Measurements from ENCODE around the gene DNA2. TPM values are rescaled to one million over a fixed set of nuclear protein-coding genes. Genes with fewer than 3 reads are reported as not detected.

The DNA2 gene
- total and polyA plus RNA-seq, 2 donors from 2014 or later = 2.2 to 3.6 TPM

DNA sequence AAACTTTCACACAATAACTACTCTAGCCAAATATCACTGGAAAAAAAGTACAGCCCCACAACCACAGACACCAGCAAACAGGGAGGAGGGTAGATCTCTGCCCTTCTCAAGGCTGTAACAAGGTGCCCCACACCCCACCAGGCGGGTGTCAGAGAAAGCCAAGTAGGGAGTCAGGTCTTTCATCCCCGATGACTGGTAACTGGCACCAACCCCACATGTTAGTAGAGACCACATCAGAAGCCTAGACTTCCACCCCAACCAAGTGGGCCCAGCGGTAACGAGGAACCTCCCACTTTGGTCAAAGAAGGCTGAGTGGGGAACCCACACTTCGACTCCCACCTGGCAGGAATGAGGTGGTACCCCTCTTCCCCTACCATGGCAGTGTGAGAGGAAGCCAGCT lies 48.3 kb downstream of the DNA2 start:
- H3K4me1 ChIP-seq (ENCODE audit: control insufficient read depth in 2 of 3, insufficient read depth in 2 of 3, low read depth in 1 of 3, low read length in 3 of 3) = no peaks in the 10 kb centered on the region
- DNase-seq = no peak
- FAIRE-seq = no peak
- H3K9ac ChIP-seq (ENCODE audit: low read length in 3 of 3) = no peak overlapping the region
- H3K27ac ChIP-seq (ENCODE audit: low read depth in 2 of 2, low read length in 2 of 2) = no peak overlapping the region
- no peak overlapping the region for H3K4me3 ChIP-seq (ENCODE audit: low read length in 3 of 3)
- intact Hi-C loops (cut with DNase I) = no loop called here
- no peaks in the 10 kb centered on the region for H3K9me3 ChIP-seq (ENCODE audit: control insufficient read depth in 2 of 3, insufficient read depth in 1 of 3, low read length in 3 of 3)
- H3K27me3 ChIP-seq (ENCODE audit: control insufficient read depth, insufficient read depth, low read length) = no peaks in the 10 kb centered on the region
- TF ChIP-seq, protein P1, sequence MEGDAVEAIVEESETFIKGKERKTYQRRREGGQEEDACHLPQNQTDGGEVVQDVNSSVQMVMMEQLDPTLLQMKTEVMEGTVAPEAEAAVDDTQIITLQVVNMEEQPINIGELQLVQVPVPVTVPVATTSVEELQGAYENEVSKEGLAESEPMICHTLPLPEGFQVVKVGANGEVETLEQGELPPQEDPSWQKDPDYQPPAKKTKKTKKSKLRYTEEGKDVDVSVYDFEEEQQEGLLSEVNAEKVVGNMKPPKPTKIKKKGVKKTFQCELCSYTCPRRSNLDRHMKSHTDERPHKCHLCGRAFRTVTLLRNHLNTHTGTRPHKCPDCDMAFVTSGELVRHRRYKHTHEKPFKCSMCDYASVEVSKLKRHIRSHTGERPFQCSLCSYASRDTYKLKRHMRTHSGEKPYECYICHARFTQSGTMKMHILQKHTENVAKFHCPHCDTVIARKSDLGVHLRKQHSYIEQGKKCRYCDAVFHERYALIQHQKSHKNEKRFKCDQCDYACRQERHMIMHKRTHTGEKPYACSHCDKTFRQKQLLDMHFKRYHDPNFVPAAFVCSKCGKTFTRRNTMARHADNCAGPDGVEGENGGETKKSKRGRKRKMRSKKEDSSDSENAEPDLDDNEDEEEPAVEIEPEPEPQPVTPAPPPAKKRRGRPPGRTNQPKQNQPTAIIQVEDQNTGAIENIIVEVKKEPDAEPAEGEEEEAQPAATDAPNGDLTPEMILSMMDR (IDR thresholded peaks at IDR 0.05; ENCODE audit: borderline replicate concordance, extremely low read depth, insufficient read depth) = no peak
- H3K36me3 ChIP-seq (ENCODE audit: control insufficient read depth in 2 of 3, insufficient read depth in 3 of 3, low read length in 3 of 3) = no peaks in the 10 kb centered on the region

DNA sequence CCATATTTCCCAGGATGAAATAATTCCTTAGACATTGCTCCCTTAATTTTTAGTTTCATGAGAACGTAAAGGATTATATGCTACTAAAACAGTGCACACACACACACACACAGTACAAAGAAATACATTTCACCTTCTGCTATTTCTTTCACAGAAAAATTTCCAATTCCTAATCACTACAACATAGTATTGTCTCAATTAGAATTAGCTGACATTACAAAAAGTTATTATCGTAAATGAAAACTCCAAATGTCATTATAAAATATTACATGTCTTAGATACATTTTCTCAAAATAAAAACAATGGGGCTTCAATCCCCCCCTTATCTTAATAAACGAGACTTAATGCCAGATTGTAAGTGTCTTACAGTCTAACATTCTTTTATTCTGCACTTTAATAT lies 52.4 kb downstream of the DNA2 start:
- FAIRE-seq = no peak
- H3K27me3 ChIP-seq (ENCODE audit: control insufficient read depth, insufficient read depth, low read length) = no peaks in the 10 kb centered on the region
- intact Hi-C loops (cut with DNase I) = no loop called here
- H3K9me3 ChIP-seq (ENCODE audit: control insufficient read depth in 2 of 3, insufficient read depth in 1 of 3, low read length in 3 of 3) = no peaks in the 10 kb centered on the region
- H3K27ac ChIP-seq (ENCODE audit: low read depth in 2 of 2, low read length in 2 of 2) = no peak overlapping the region
- no peak for DNase-seq
- no peaks in the 10 kb centered on the region for H3K36me3 ChIP-seq (ENCODE audit: control insufficient read depth in 2 of 3, insufficient read depth in 3 of 3, low read length in 3 of 3)
- H3K9ac ChIP-seq (ENCODE audit: low read length in 3 of 3) = no peak overlapping the region
- H3K4me1 ChIP-seq (ENCODE audit: control insufficient read depth in 2 of 3, insufficient read depth in 2 of 3, low read depth in 1 of 3, low read length in 3 of 3) = no peaks in the 10 kb centered on the region
- H3K4me3 ChIP-seq (ENCODE audit: low read length in 3 of 3) = no peak overlapping the region
- TF ChIP-seq, protein P1 (IDR thresholded peaks at IDR 0.05; ENCODE audit: borderline replicate concordance, extremely low read depth, insufficient read depth) = no peak

DNA sequence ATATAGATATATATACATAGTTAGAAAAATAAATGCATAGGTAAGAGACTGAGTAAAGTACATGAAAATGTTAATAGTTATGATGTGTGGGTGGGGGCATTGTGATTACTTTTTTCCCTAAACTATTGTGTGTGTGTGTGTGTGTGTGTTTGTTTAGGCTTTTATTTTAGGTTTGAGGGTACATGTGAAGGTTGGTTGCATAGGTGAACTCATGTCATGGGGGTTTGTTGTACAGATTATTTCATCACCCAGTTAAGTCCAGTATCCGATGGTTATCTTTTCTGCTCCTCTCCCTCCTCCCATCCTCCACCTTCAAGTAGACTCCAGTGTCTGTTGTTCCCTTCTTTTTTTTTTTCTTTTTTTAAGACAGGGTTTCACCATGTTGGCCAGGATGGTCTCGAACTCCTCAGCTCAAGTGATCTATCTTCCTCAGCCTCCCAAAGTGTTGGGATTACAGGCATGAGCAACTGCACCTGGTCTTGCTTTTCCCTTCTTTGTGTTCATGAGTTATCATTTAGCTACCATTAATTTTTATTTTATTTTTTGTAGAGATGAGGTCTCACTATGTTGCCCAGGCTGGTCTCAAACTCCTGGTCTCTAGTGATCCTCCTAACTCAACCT lies 62.8 kb downstream of the DNA2 start:
- H3K27me3 ChIP-seq (ENCODE audit: control insufficient read depth, insufficient read depth, low read length) = no peaks in the 10 kb centered on the region
- intact Hi-C loops (cut with DNase I) = no loop called here
- no peak for FAIRE-seq
- no peak overlapping the region for H3K4me3 ChIP-seq (ENCODE audit: low read length in 3 of 3)
- no peaks in the 10 kb centered on the region for H3K4me1 ChIP-seq (ENCODE audit: control insufficient read depth in 2 of 3, insufficient read depth in 2 of 3, low read depth in 1 of 3, low read length in 3 of 3)
- no peak for DNase-seq
- TF ChIP-seq, protein P1 (IDR thresholded peaks at IDR 0.05; ENCODE audit: borderline replicate concordance, extremely low read depth, insufficient read depth) = no peak
- H3K36me3 ChIP-seq (ENCODE audit: control insufficient read depth in 2 of 3, insufficient read depth in 3 of 3, low read length in 3 of 3) = no peaks in the 10 kb centered on the region
- no peak overlapping the region for H3K9ac ChIP-seq (ENCODE audit: low read length in 3 of 3)
- no peak overlapping the region for H3K27ac ChIP-seq (ENCODE audit: low read depth in 2 of 2, low read length in 2 of 2)
- no peaks in the 10 kb centered on the region for H3K9me3 ChIP-seq (ENCODE audit: control insufficient read depth in 2 of 3, insufficient read depth in 1 of 3, low read length in 3 of 3)

Measured in kidney (tissue), 14 donors.